DOHH2 (cell line): ENCODE results near the gene USP8.

Experiments
- H3F3A ChIP-seq: fragments of 200-600 bp; sonication (generic), shearing (Covaris generic); 2 replicates; pipeline ENCODE4 v1.6.0; 2016; ENCODE audit warnings: antibody characterized with exemption, mild to moderate bottlenecking; ENCODE audit not compliant: control insufficient read depth, insufficient read depth
- H3K27ac ChIP-seq: fragments of 200-600 bp; sonication (generic); 2 replicates; pipeline ENCODE4 v1.5.1; 2014; ENCODE audit warnings: low read depth, mild to moderate bottlenecking, low read length, moderate library complexity
- H3K27me3 ChIP-seq: fragments of 200-600 bp; sonication (generic); 2 replicates; pipeline ENCODE4 v1.6.1; 2014; ENCODE audit warnings: mild to moderate bottlenecking, low read length, mixed read lengths; ENCODE audit not compliant: control insufficient read depth
- H3K36me3 ChIP-seq: fragments of 200-600 bp; sonication (generic); 2 replicates; pipeline ENCODE4 v1.6.1; 2014; ENCODE audit warnings: mild to moderate bottlenecking, low read length, moderate library complexity, mixed read lengths; ENCODE audit not compliant: control insufficient read depth
- H3K4me1 ChIP-seq: fragments of 200-600 bp; sonication (generic); 2 replicates; pipeline ENCODE4 v1.6.1; 2014; ENCODE audit warnings: mild to moderate bottlenecking, low read length, mixed read lengths; ENCODE audit not compliant: control insufficient read depth
- H3K4me2 ChIP-seq: fragments of 200-600 bp; sonication (generic); 2 replicates; pipeline ENCODE4 v1.6.0; 2014; ENCODE audit warnings: mild to moderate bottlenecking, low read length, moderate library complexity
- H3K4me3 ChIP-seq: fragments of 200-600 bp; sonication (generic); 2 replicates; pipeline ENCODE4 v1.5.1; 2014; ENCODE audit warnings: mild to moderate bottlenecking, low read length, mixed read lengths
- H3K79me2 ChIP-seq: fragments of 200-600 bp; sonication (generic); 2 replicates; pipeline ENCODE4 v1.6.1; 2014; ENCODE audit warnings: mild to moderate bottlenecking, low read length, mixed read lengths; ENCODE audit not compliant: control insufficient read depth
- H3K9me2 ChIP-seq: fragments of 200-600 bp; sonication (generic); replicated peaks from 2 replicates; pipeline ENCODE4 v1.6.1; 2014; ENCODE audit warnings: mild to moderate bottlenecking, low read length, mixed read lengths; ENCODE audit not compliant: control insufficient read depth
- H3K9me3 ChIP-seq: fragments of 200-600 bp; sonication (generic); 2 replicates; pipeline ENCODE4 v1.6.1; 2014; ENCODE audit warnings: antibody characterized with exemption, low read length, mixed read lengths; ENCODE audit not compliant: control insufficient read depth, insufficient read depth
- H4K20me1 ChIP-seq: fragments of 200-600 bp; sonication (generic); 2 replicates; pipeline ENCODE4 v1.6.0; 2014; ENCODE audit warnings: low read depth, mild to moderate bottlenecking, antibody characterized with exemption, low read length, moderate library complexity; ENCODE audit not compliant: control insufficient read depth, insufficient read depth
- EZH2phosphoT487 ChIP-seq: fragments of 200-600 bp; sonication (generic); IDR thresholded peaks from 2 replicates; pipeline ENCODE4 v1.6.1; 2017; ENCODE audit warnings: borderline replicate concordance, mild to moderate bottlenecking, antibody characterized with exemption, low read length, moderate library complexity, mixed read lengths
- TF ChIP-seq, protein P1 (sequence below): fragments of 200-600 bp; sonication (generic); IDR thresholded peaks from one replicate; pipeline ENCODE4 v1.5.1; 2014; ENCODE audit warnings: antibody characterized with exemption, mild to moderate bottlenecking, low read depth, low read length; ENCODE audit not compliant: poor library complexity, severe bottlenecking

USP8 gene

DNA sequence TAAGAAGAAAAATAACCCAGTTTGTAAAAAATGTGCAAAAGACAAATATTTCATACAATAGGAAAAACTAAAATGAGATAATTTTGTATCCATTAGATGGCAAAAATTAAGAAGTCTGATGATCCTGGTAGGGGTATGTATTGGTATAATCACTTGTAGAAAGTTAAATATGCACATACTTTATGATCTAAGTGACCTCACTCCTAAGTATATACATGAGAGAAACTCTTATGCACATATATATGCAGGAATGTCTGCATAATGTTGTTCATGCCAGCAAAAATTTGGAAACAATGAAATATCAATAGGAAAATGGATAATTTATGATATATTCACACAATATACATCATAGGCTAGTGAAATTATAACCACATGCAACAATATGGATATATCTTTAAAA lies 88.8 kb downstream of the USP8 start:
- no peak overlapping the region for H3K4me3 ChIP-seq
- no peak overlapping the region for H3K4me2 ChIP-seq
- H3K36me3 ChIP-seq = no peaks in the 10 kb centered on the region
- no peak overlapping the region for H3K27ac ChIP-seq
- H3K27me3 ChIP-seq = no peaks in the 10 kb centered on the region
- H3K4me1 ChIP-seq = no peaks in the 10 kb centered on the region
- no peak for TF ChIP-seq EZH2phosphoT487
- TF ChIP-seq, protein P1, sequence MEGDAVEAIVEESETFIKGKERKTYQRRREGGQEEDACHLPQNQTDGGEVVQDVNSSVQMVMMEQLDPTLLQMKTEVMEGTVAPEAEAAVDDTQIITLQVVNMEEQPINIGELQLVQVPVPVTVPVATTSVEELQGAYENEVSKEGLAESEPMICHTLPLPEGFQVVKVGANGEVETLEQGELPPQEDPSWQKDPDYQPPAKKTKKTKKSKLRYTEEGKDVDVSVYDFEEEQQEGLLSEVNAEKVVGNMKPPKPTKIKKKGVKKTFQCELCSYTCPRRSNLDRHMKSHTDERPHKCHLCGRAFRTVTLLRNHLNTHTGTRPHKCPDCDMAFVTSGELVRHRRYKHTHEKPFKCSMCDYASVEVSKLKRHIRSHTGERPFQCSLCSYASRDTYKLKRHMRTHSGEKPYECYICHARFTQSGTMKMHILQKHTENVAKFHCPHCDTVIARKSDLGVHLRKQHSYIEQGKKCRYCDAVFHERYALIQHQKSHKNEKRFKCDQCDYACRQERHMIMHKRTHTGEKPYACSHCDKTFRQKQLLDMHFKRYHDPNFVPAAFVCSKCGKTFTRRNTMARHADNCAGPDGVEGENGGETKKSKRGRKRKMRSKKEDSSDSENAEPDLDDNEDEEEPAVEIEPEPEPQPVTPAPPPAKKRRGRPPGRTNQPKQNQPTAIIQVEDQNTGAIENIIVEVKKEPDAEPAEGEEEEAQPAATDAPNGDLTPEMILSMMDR = no peak
- H3K79me2 ChIP-seq = no peaks in the 10 kb centered on the region
- no peaks in the 10 kb centered on the region for H4K20me1 ChIP-seq
- H3K9me2 ChIP-seq = no peaks in the 10 kb centered on the region
- H3K9me3 ChIP-seq = peaks cover 3% of the 10 kb centered on the region; the same call in 1 of the 2 replicates
- H3F3A ChIP-seq = no peaks in the 10 kb centered on the region

DNA sequence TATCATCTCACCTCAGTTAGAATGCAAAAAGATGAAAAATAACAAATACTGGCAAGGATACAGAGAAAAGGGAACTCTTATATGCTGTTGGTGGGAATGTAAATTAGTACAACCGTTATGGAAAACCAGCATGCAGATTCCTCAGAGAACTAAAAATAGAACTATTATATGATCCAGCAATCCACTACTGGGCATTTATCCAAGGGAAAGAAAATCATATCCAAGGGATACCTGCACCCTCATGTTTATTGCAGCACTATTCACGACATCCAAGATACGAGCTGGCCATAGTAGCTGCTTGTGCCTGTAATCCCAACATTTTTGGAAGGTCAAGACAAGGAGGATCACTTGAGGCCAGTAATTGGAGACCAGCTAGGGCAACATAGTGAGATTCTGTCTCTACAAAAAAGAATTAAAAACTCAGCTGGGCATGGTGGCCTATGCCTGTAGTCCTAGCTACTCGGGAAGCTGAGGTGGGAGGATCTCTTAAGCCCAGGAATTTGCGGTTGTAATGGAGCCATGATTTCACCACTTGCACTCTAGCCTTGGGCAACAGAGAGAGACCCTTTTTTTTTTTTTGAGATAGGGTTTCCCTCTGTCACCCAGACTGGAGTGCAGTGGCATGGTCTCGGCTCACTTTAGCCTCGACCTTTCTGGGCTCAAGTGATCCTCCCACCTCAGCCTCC lies 95.7 kb downstream of the USP8 start:
- H3K4me1 ChIP-seq = no peaks in the 10 kb centered on the region
- no peaks in the 10 kb centered on the region for H3K9me2 ChIP-seq
- no peak overlapping the region for H3K27ac ChIP-seq
- H3K9me3 ChIP-seq = peaks cover 3% of the 10 kb centered on the region; the same call in 1 of the 2 replicates
- H3K79me2 ChIP-seq = no peaks in the 10 kb centered on the region
- no peaks in the 10 kb centered on the region for H3K36me3 ChIP-seq
- H4K20me1 ChIP-seq = no peaks in the 10 kb centered on the region
- no peaks in the 10 kb centered on the region for H3K27me3 ChIP-seq
- H3K4me2 ChIP-seq = no peak overlapping the region
- H3K4me3 ChIP-seq = no peak overlapping the region
- H3F3A ChIP-seq = no peaks in the 10 kb centered on the region
- TF ChIP-seq EZH2phosphoT487 = no peak
- TF ChIP-seq, protein P1 = no peak

DNA sequence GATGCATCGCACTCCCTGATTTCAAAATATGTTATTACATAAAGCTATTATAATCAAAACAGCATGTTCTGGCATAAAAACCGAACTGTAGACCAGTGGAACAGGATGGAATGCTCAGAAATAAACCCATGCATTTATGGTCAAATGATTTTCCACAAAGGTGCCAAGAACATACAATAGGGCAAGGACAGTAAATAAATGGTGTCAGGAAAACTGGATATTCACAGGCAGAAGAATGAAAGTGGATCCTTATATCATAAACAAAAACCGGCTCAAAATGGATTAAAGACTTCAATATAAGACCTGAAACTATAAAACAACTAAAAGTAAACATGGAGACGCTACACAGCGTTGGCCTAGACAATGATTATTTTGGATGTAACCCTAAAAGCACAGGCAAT lies 99.6 kb downstream of the USP8 start:
- H3F3A ChIP-seq = no peaks in the 10 kb centered on the region
- no peaks in the 10 kb centered on the region for H3K9me2 ChIP-seq
- no peaks in the 10 kb centered on the region for H3K36me3 ChIP-seq
- H3K27ac ChIP-seq = no peak overlapping the region
- H3K79me2 ChIP-seq = no peaks in the 10 kb centered on the region
- no peaks in the 10 kb centered on the region for H4K20me1 ChIP-seq
- no peak overlapping the region for H3K4me3 ChIP-seq
- peaks cover 3% of the 10 kb centered on the region; the same call in 1 of the 2 replicates for H3K27me3 ChIP-seq
- no peaks in the 10 kb centered on the region for H3K9me3 ChIP-seq
- H3K4me2 ChIP-seq = no peak overlapping the region
- no peaks in the 10 kb centered on the region for H3K4me1 ChIP-seq
- TF ChIP-seq, protein P1 = no peak
- no peak for TF ChIP-seq EZH2phosphoT487
